ENCODE results near the gene ZFC3H1.

GRCh38 chr12:71585218-71585617 is 78.4 kb downstream of the ZFC3H1 start:
- TF ChIP-seq CTCF (conservative IDR thresholded peaks at IDR 0.05; ENCODE audit: low read length) (no peak), EZH2phosphoT487 (IDR thresholded peaks at IDR 0.05; ENCODE audit: borderline replicate concordance) (no peak)
